Osteoblast (primary cell): Measurements from ENCODE around the gene KCNK13. TPM values are rescaled to one million over a fixed set of nuclear protein-coding genes. Genes with fewer than 3 reads are reported as not detected.

Experiments
- DNase-seq: peaks from one replicate; pipeline ENCODE4 v3.0.0; 2011; ENCODE audit warnings: low spot score, mixed read lengths; ENCODE audit not compliant: insufficient read length; ENCODE audit errors: missing footprints
- H2AFZ ChIP-seq: 2 replicates; pipeline ENCODE4 v1.6.0; 2011; ENCODE audit warnings: mild to moderate bottlenecking, low read length
- H3K27ac ChIP-seq: 2 replicates; pipeline ENCODE4 v1.5.1; 2011; ENCODE audit warnings: mild to moderate bottlenecking, low read depth, low read length, moderate library complexity
- H3K27me3 ChIP-seq: 2 replicates; pipeline ENCODE4 v1.6.0; 2012; ENCODE audit warnings: mild to moderate bottlenecking, control low read depth, inconsistent platforms, low read length, moderate library complexity; ENCODE audit not compliant: insufficient read depth
- H3K36me3 ChIP-seq: 2 replicates; pipeline ENCODE4 v1.5.1; 2011; ENCODE audit warnings: mild to moderate bottlenecking, low read length, control low read depth, moderate library complexity; ENCODE audit not compliant: insufficient read depth
- H3K4me1 ChIP-seq: 2 replicates; pipeline ENCODE4 v1.5.1; 2011; ENCODE audit warnings: mild to moderate bottlenecking, low read length, control low read depth, moderate library complexity; ENCODE audit not compliant: insufficient read depth
- H3K4me2 ChIP-seq: 2 replicates; pipeline ENCODE4 v1.6.0; 2011; ENCODE audit warnings: mild to moderate bottlenecking, low read length; ENCODE audit not compliant: insufficient read depth
- H3K4me3 ChIP-seq: fragments of 200-600 bp; sonication (generic); 3 replicates; pipeline ENCODE4 v1.5.1; 2012; ENCODE audit warnings: mild to moderate bottlenecking, low read length, inconsistent platforms; ENCODE audit not compliant: insufficient read depth
- H3K79me2 ChIP-seq: 2 replicates; pipeline ENCODE4 v1.6.0; 2012; ENCODE audit warnings: mild to moderate bottlenecking, low read length, control low read depth, inconsistent platforms; ENCODE audit not compliant: insufficient read depth
- H3K9me3 ChIP-seq: 2 replicates; pipeline ENCODE4 v1.5.1; 2011; ENCODE audit warnings: low read depth, low read length, control low read depth
- H4K20me1 ChIP-seq: 2 replicates; pipeline ENCODE4 v1.6.0; 2012; ENCODE audit warnings: mild to moderate bottlenecking, low read length, control low read depth; ENCODE audit not compliant: insufficient read depth
- CTCF ChIP-seq: IDR thresholded peaks from 2 replicates; pipeline ENCODE4 v1.5.1; 2011; ENCODE audit warnings: mild to moderate bottlenecking, low read depth, low read length, moderate library complexity; ENCODE audit errors: extremely low read depth
- total RNA-seq: library from RNA; depleted of rRNA; stranded (reverse); fragments of >200 nt; gene quantifications from 2 replicates; pipeline ENCODE4 v1.2.3, GENCODE V29; 2012

KCNK13 gene
- total RNA-seq, 1 donor: not detected

GRCh38 chr14:90060312-90060964 lies 1.4 kb upstream of the KCNK13 start:
- peaks cover 86% of the 10 kb centered on the region for H3K27me3 ChIP-seq
- H3K27ac ChIP-seq: no peak overlapping the region
- H3K4me3 ChIP-seq: peak overlapping the region; percentile 73
- H3K4me1 ChIP-seq: no peaks in the 10 kb centered on the region
- H3K4me2 ChIP-seq: peak overlapping the region; percentile 91
- H2AFZ ChIP-seq: peak overlapping the region; percentile 87
- no peaks in the 10 kb centered on the region for H3K36me3 ChIP-seq
- peak; percentile 96 for DNase-seq
- peak; percentile 39 for TF ChIP-seq CTCF
- no peaks in the 10 kb centered on the region for H4K20me1 ChIP-seq
- H3K9me3 ChIP-seq: no peaks in the 10 kb centered on the region
- no peaks in the 10 kb centered on the region for H3K79me2 ChIP-seq

- Histone ChIP-seq H3K4me1 (no peaks in the 10 kb centered on the region), H3K27me3 (peaks cover 89% of the 10 kb centered on the region), H3K36me3 (no peaks in the 10 kb centered on the region), H2AFZ (peak overlapping the region; percentile 87), H3K79me2 (no peaks in the 10 kb centered on the region), H4K20me1 (no peaks in the 10 kb centered on the region), H3K9me3 (no peaks in the 10 kb centered on the region), H3K4me2 (peak overlapping the region; percentile 91), H3K27ac (no peak overlapping the region), H3K4me3 (peak overlapping the region; percentile 73)
- TF ChIP-seq CTCF: no peak
- no peak for DNase-seq
Measured at GRCh38 chr14:90060965-90061684, 669 bp upstream of the KCNK13 start.

GRCh38 chr14:90062127-90062794 lies 467 bp downstream of the KCNK13 start:
- H3K9me3 ChIP-seq: no peaks in the 10 kb centered on the region
- DNase-seq: no peak
- H3K4me2 ChIP-seq: peak overlapping the region; percentile 32
- H3K27ac ChIP-seq: no peak overlapping the region
- no peak overlapping the region for H2AFZ ChIP-seq
- H3K79me2 ChIP-seq: no peaks in the 10 kb centered on the region
- no peak for TF ChIP-seq CTCF
- H3K4me3 ChIP-seq: peak overlapping the region; percentile 37
- no peaks in the 10 kb centered on the region for H4K20me1 ChIP-seq
- H3K36me3 ChIP-seq: no peaks in the 10 kb centered on the region
- no peaks in the 10 kb centered on the region for H3K4me1 ChIP-seq
- peaks cover 84% of the 10 kb centered on the region for H3K27me3 ChIP-seq
